ENCODE data around the gene EDN1. TPM values are rescaled to one million over a fixed set of nuclear protein-coding genes. Genes with fewer than 3 reads are reported as not detected.

EDN1 gene
- total and polyA plus RNA-seq, 2 of the 4 experiments (the other 2 are of a cell fraction), result 5.6 to 9.0 TPM

DNA sequence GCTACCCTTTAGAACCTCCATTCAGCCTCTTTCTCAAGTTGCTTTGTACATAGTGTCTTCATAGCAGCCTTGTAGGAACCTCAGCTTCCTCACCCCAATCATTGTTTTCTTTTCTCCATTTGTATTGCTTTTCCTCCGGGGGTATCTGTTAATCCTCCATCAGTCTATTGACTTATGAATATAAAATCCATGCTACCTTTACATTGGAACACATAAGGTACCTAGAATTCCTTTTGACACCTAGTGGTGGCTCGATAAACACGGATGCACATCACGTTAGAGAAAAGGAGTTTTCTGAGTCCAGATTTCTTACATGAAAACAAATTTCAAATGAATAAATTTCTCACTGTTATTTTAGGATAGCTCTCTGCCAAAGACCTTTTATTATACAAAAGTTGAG, 6.3 kb upstream of the EDN1 start:
- Histone ChIP-seq H3K36me3 (ENCODE audit: control insufficient read depth, insufficient read depth, low read length) (no peaks in the 10 kb centered on the region), H3K4me3 (ENCODE audit: insufficient read depth, low read depth, low read length) (no peak overlapping the region), H2BK120ac (ENCODE audit: low read depth, low read length) (no peak overlapping the region), H3K9me1 (ENCODE audit: insufficient read depth, low read length) (no peaks in the 10 kb centered on the region), H3K27me3 (ENCODE audit: control insufficient read depth, insufficient read depth, low read length) (no peaks in the 10 kb centered on the region), H3K4me2 (ENCODE audit: low read depth, low read length) (no peak overlapping the region), H3K4me1 (ENCODE audit: control insufficient read depth, insufficient read depth, low read length) (peaks cover 4% of the 10 kb centered on the region), H2BK20ac (ENCODE audit: low read depth, low read length) (no peak overlapping the region), H3K9me3 (ENCODE audit: control insufficient read depth, insufficient read depth, low read length) (no peaks in the 10 kb centered on the region), H3K9ac (ENCODE audit: low read depth, low read length) (no peak overlapping the region), H2BK15ac (ENCODE audit: low read depth, low read length) (no peak overlapping the region), H3K14ac (replicated peaks; ENCODE audit: low read depth, low read length) (no peak overlapping the region), H3K18ac (ENCODE audit: low read depth, low read length) (no peak overlapping the region), H3K23ac (ENCODE audit: low read depth, low read length) (no peak overlapping the region), H2BK5ac (ENCODE audit: low read depth, low read length, poor library complexity, severe bottlenecking) (no peak overlapping the region), H3K4ac (ENCODE audit: low read depth, low read length) (no peak overlapping the region), H4K8ac (ENCODE audit: low read depth in 2 of 2, low read length in 2 of 2) (no peak overlapping the region), H2AK9ac (replicated peaks; ENCODE audit: low read depth, low read length, poor library complexity) (no peak overlapping the region), H4K91ac (ENCODE audit: insufficient read depth, low read depth, low read length) (no peak overlapping the region), H4K20me1 (ENCODE audit: insufficient read depth, low read length) (no peaks in the 10 kb centered on the region), H2AFZ (replicated peaks; ENCODE audit: low read length, poor library complexity) (no peak overlapping the region), H3K79me1 (ENCODE audit: low read depth in 1 of 2, low read length in 2 of 2) (no peaks in the 10 kb centered on the region), H3K27ac (ENCODE audit: insufficient read depth, low read length) (no peak overlapping the region), H3K56ac (ENCODE audit: extremely low read depth, insufficient read depth, low read length) (no peak overlapping the region), H2AK5ac (ENCODE audit: low read depth, low read length) (no peak overlapping the region), H4K5ac (ENCODE audit: low read depth, low read length) (no peak overlapping the region)
- no TSS peak for BruUV-seq (replicated peaks)
- TF ChIP-seq RFX5 (IDR thresholded peaks at IDR 0.05; ENCODE audit: low read depth, low read length) (no peak), MAZ (IDR thresholded peaks at IDR 0.05; ENCODE audit: borderline replicate concordance, low read depth, low read length) (no peak), CHD1 (IDR thresholded peaks at IDR 0.05; ENCODE audit: low read depth, low read length) (no peak), RCOR1 (IDR thresholded peaks at IDR 0.05; ENCODE audit: insufficient replicate concordance, low read length) (no peak), FOS (IDR thresholded peaks at IDR 0.05; ENCODE audit: low read depth, low read length) (no peak)
- in situ Hi-C loops (cut with MboI; ENCODE audit: low sequenced_read_pairs), result no loop called here
- CTCF ChIA-PET, result no interaction called here
- POLR2A ChIA-PET (ENCODE audit: unreplicated experiment), result no interaction called here
- intact Hi-C loops (cut with micrococcal nuclease), result loop anchor here (10.0 kb wide), 1 partner anchor 199 kb away; no protein-coding TSS in a partner anchor
- DNase-seq (no peak), ATAC-seq (ENCODE audit: low read depth) (no peak)
- WGBS, 2 experiments (ENCODE audit: extremely low coverage in 2 of 2, insufficient read length in 1 of 2), result no CpG with 5 or more reads among the region's 4 CpGs
- dilution Hi-C loops (cut with HindIII; ENCODE audit: low sequenced_read_pairs, unreplicated experiment), result no loop called here

All from IMR-90 (cell line).